Small intestine (tissue), 7 donors: ENCODE measurements around the gene DNAJC6. TPM values are rescaled to one million over a fixed set of nuclear protein-coding genes. Genes with fewer than 3 reads are reported as not detected.

Source experiments
- DNase-seq, 2 donors: peaks; one replicate each; pipeline versions ENCODE4 v3.0.0 to v3.0.0-alpha.2; 2013
- FAIRE-seq: peaks from 2 replicates; lab custom pipeline; 2012; peaks lifted over from hg19 to GRCh38; lab: Jason Lieb, UNC
- H3K27ac ChIP-seq, 3 donors: one replicate each; pipeline ENCODE4 v1.5.1; 2013; ENCODE audit warnings: low read length in 2 of 3, mild to moderate bottlenecking in 2 of 3, control low read depth in 1 of 3, inconsistent platforms in 1 of 3, low read depth in 1 of 3, moderate library complexity in 1 of 3
- H3K27me3 ChIP-seq, 3 donors: one replicate each; pipeline ENCODE4 v1.6.1; 2013; ENCODE audit warnings: low read length in 3 of 3, inconsistent platforms in 1 of 3; ENCODE audit not compliant: control insufficient read depth in 3 of 3, insufficient read depth in 3 of 3
- H3K36me3 ChIP-seq, 3 donors: one replicate each; pipeline ENCODE4 v1.6.1; 2013; ENCODE audit warnings: low read length in 3 of 3, inconsistent platforms in 1 of 3, low read depth in 1 of 3, mild to moderate bottlenecking in 1 of 3, moderate library complexity in 1 of 3; ENCODE audit not compliant: control insufficient read depth in 3 of 3, insufficient read depth in 2 of 3
- H3K4me1 ChIP-seq, 3 donors: one replicate each; pipeline ENCODE4 v1.6.1; 2013; ENCODE audit warnings: low read length in 2 of 3, inconsistent platforms in 1 of 3, low read depth in 1 of 3, mild to moderate bottlenecking in 1 of 3, moderate library complexity in 1 of 3; ENCODE audit not compliant: control insufficient read depth in 3 of 3, insufficient read depth in 2 of 3
- H3K4me3 ChIP-seq, 3 donors: one replicate each; pipeline ENCODE4 v1.5.1; 2013; ENCODE audit warnings: low read length in 3 of 3, control low read depth in 1 of 3, inconsistent platforms in 1 of 3, low read depth in 1 of 3, mild to moderate bottlenecking in 1 of 3, moderate library complexity in 1 of 3
- H3K9me3 ChIP-seq, 2 donors: one replicate each; pipeline ENCODE4 v1.6.1; 2013; ENCODE audit warnings: low read depth in 1 of 2, low read length in 1 of 2; ENCODE audit not compliant: control insufficient read depth in 2 of 2, insufficient read depth in 1 of 2
- WGBS, 3 donors: extraction: QIAGEN DNeasy Blood & Tissue Kit; methylation state at CpG; one replicate each; pipeline ENCODE4 v1.1.7; 2013; 5-methylcytosine and 5-hydroxymethylcytosine counted together
- polyA plus RNA-seq, 4 donors: library from polyadenylated mRNA; stranded (reverse) in 3 of 4; unstranded in 1 of 4; fragments of 200-250 nt in 3 of 4; fragments of 120-200 nt in 1 of 4; gene quantifications; one replicate each; pipeline versions ENCODE4 v1.2.1 to v1.2.3, GENCODE V29; 2013
- donor health status: healthy with polysubstance abuse.
- donor health status: control.
- donor health status: control.
- donor health status: Bipolar disorder and iron deficiency.
- donor health status: healthy.

The DNAJC6 gene
- polyA plus RNA-seq, 4 donors, result 0.22 to 3.1 (median 1.4) TPM

DNA sequence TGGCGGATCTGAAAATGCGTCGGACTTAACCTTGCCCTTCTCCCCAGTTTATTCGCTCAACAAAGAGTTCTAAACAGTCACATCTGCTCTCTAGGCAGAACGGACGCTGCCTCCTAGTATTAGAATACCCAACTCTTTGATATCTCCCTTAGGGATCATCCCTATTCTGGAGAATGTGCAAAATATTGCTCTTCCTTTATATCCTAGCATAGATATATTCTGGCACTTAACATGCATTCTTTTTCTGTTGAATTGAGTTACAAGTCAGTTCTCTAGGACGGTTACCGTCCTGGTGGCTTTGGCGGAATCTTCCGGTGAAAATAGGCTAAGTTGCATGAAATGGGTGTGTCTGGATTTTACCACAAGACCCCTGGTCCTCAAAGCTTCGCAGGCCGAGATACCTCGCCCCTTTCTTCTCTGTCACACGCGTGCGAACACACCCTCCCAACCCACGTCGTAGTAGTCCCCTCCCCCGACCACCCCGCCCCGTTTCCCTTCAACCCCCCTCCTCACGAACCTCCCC lies 501 bp upstream of the DNAJC6 start:
- DNase-seq (no peak), FAIRE-seq (no peak)
- Histone ChIP-seq H3K4me3 (peak overlapping the region in 1 of 3 donors; percentile 19), H3K27ac (no peak overlapping the region), H3K27me3 (peaks cover 0 to 14% (median 5%) of the 10 kb centered on the region in 3 donors), H3K9me3 (no peaks in the 10 kb centered on the region), H3K4me1 (peaks cover 0 to 5% (median 4%) of the 10 kb centered on the region in 3 donors), H3K36me3 (no peaks in the 10 kb centered on the region)
- 9 to 15% (median 12%) methylated on average over 22 of the region's 22 CpGs for WGBS, 3 donors

- no peaks in the 10 kb centered on the region for H3K9me3 ChIP-seq
- H3K36me3 ChIP-seq, result no peaks in the 10 kb centered on the region
- H3K27ac ChIP-seq, result no peak overlapping the region
- peaks cover 0 to 5% (median 4%) of the 10 kb centered on the region in 3 donors for H3K4me1 ChIP-seq
- WGBS, 3 donors, result 4 to 6% (median 5%) methylated on average over 10 to 12 of the region's 12 CpGs
- H3K27me3 ChIP-seq, result peaks cover 0 to 14% (median 5%) of the 10 kb centered on the region in 3 donors
- FAIRE-seq (no peak), DNase-seq (no peak)
- peak overlapping the region in 2 of 3 donors; percentile 19 to 47 for H3K4me3 ChIP-seq
These were observed 790 bp downstream of the DNAJC6 start for GRCh38 chr1:65310078-65310587.

GRCh38 chr1:65311760-65312159 lies 2.4 kb downstream of the DNAJC6 start:
- no peaks in the 10 kb centered on the region for H3K9me3 ChIP-seq
- H3K4me3 ChIP-seq, result no peak overlapping the region
- no peak for DNase-seq
- no peaks in the 10 kb centered on the region for H3K36me3 ChIP-seq
- peaks cover 0 to 5% (median 4%) of the 10 kb centered on the region in 3 donors for H3K4me1 ChIP-seq
- peaks cover 0 to 12% (median 5%) of the 10 kb centered on the region in 3 donors for H3K27me3 ChIP-seq
- FAIRE-seq, result no peak
- no peak overlapping the region for H3K27ac ChIP-seq

DNA sequence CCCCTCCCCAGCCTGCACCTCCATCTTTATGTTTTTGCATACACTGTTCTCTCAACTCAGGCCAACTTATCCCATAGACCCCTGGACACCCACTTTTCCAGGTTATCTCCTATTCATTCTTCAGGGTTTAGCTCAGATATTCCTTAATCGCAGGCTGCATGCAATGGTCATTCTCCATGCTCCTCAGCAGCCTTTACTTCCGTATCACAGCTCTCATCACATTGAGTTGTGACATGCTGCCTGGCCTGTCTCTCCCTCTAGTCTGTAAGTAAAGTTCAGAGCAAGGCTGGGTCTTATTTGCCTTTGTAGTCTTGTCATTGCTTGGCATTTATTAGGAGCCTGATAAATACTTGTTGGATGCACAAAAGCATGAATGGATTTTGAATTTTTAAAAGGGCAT lies 6.9 kb downstream of the DNAJC6 start:
- Histone ChIP-seq H3K27ac (no peak overlapping the region), H3K9me3 (no peaks in the 10 kb centered on the region), H3K4me3 (no peak overlapping the region), H3K27me3 (no peaks in the 10 kb centered on the region), H3K36me3 (no peaks in the 10 kb centered on the region), H3K4me1 (no peaks in the 10 kb centered on the region)
- DNase-seq, result no peak
- FAIRE-seq, result no peak
- WGBS, 3 donors, result 71 to 86% (median 81%) methylated on average over 2 of the region's 2 CpGs

DNA sequence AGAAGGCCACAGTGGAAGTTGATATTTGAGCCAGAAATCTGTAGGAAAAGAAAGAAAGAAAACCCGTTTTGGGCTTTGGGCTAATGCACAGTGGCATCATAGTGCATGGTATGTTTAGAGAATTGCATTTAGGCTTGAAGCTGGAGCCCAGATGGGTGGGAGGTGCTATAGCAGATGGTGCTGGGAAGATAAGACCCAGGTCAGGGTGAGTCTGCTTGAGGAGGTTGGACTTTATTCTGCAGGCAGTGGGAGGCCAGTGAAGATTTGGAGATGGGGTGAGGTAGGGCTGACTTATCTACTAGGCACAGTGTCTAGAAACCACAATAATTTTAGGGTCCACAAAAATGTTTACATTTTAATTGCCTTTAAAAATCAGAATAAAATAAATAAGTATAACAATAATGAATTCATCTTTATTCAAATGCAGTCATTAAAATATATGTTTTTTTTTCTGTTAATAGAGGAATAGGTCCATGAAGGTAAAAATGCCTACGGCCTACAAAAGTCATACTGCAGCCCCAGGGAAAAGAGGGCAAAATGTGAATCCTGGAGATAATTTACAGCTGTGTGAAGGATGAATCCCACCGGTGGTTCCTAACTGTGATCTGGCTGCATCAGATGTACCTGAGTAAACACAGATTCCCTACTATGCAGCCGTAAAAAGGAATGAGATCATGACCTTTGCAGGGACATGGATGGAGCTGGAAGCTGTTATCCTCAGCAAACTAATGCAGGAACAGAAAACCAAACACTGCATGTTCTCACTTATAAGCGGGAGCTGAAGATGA lies 8.7 kb downstream of the DNAJC6 start:
- Histone ChIP-seq H3K4me3 (no peak overlapping the region), H3K9me3 (no peaks in the 10 kb centered on the region), H3K27ac (no peak overlapping the region), H3K4me1 (no peaks in the 10 kb centered on the region), H3K36me3 (no peaks in the 10 kb centered on the region), H3K27me3 (no peaks in the 10 kb centered on the region)
- DNase-seq (no peak), FAIRE-seq (no peak)
- WGBS, 3 donors, result 78 to 83% (median 81%) methylated on average over 5 of the region's 5 CpGs

DNA sequence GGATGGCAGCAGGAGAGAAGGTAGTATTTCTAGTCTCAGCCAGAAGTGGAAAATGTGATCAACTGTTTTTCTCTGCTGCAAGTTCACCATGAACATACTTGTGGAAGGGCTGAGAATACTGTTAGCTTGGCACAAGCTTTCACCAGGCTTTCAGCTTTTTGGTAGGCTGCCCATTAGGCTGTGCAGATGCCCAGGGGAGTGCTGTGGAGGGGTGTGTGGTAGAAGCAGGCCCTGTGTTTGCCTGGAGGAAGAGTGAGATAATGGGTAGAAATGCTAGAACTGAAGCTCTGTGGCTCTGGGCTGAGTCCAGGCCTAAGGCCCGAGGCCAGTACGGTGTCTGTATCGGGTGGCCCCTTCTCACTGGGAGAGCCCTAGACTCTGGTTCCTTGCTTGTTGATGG lies 9.8 kb downstream of the DNAJC6 start:
- Histone ChIP-seq H3K9me3 (no peaks in the 10 kb centered on the region), H3K36me3 (no peaks in the 10 kb centered on the region), H3K27me3 (no peaks in the 10 kb centered on the region), H3K4me1 (no peaks in the 10 kb centered on the region), H3K4me3 (no peak overlapping the region), H3K27ac (no peak overlapping the region)
- 94 to 95% (median 95%) methylated on average over 3 of the region's 3 CpGs for WGBS, 3 donors
- no peak for FAIRE-seq
- no peak for DNase-seq

- H3K4me3 ChIP-seq, result no peak overlapping the region
- 88 to 92% (median 90%) methylated on average over 1 of the region's 1 CpG for WGBS, 3 donors
- H3K9me3 ChIP-seq, result no peaks in the 10 kb centered on the region
- H3K27me3 ChIP-seq, result no peaks in the 10 kb centered on the region
- H3K4me1 ChIP-seq, result no peaks in the 10 kb centered on the region
- FAIRE-seq (no peak), DNase-seq (no peak)
- no peaks in the 10 kb centered on the region for H3K36me3 ChIP-seq
- H3K27ac ChIP-seq, result no peak overlapping the region
These were observed 10.4 kb downstream of the DNAJC6 start for GRCh38 chr1:65319754-65320153.

- no peaks in the 10 kb centered on the region for H3K27me3 ChIP-seq
- H3K4me3 ChIP-seq, result no peak overlapping the region
- no peaks in the 10 kb centered on the region for H3K9me3 ChIP-seq
- no peak for FAIRE-seq
- no peak for DNase-seq
- WGBS, 3 donors, result 14 to 28% (median 23%) methylated on average over 2 of the region's 2 CpGs
- no peaks in the 10 kb centered on the region for H3K4me1 ChIP-seq
- no peaks in the 10 kb centered on the region for H3K36me3 ChIP-seq
- no peak overlapping the region for H3K27ac ChIP-seq
These were observed 12.5 kb downstream of the DNAJC6 start for GRCh38 chr1:65321879-65322278.
